ENCODE results near the gene AFF2. TPM values are rescaled to one million over a fixed set of nuclear protein-coding genes. Genes with fewer than 3 reads are reported as not detected.

Gene AFF2
- total RNA-seq, 6 donors from 2014 or later: 6.1 to 17.4 (median 9.7) TPM

GRCh38 chrX:148535639-148536038 lies 35.2 kb downstream of the AFF2 start:
- DNase-seq (no peak), ATAC-seq (ENCODE audit: low FRiP score in 2 of 2) (no peak)
- Histone ChIP-seq H3K9me3 (no peaks in the 10 kb centered on the region), H3K4me1 (no peaks in the 10 kb centered on the region), H3K27ac (no peak overlapping the region), H3K36me3 (no peaks in the 10 kb centered on the region), H3K4me3 (no peak overlapping the region), H3K27me3 (no peaks in the 10 kb centered on the region)
- TF ChIP-seq EP300 (IDR thresholded peaks at IDR 0.05) (no peak), POLR2A (IDR thresholded peaks at IDR 0.05) (no peak), CTCF (IDR thresholded peaks at IDR 0.05) (no peak), POLR2AphosphoS5 (IDR thresholded peaks at IDR 0.05) (no peak)
- 82 to 91% methylated on average over 4 of the region's 4 CpGs for WGBS, 2 donors

GRCh38 chrX:148536961-148537360 lies 36.5 kb downstream of the AFF2 start:
- Histone ChIP-seq H3K27ac (no peak overlapping the region), H3K27me3 (no peaks in the 10 kb centered on the region), H3K9me3 (no peaks in the 10 kb centered on the region), H3K36me3 (no peaks in the 10 kb centered on the region), H3K4me1 (no peaks in the 10 kb centered on the region), H3K4me3 (no peak overlapping the region)
- DNase-seq: no peak
- TF ChIP-seq EP300 (IDR thresholded peaks at IDR 0.05) (no peak), POLR2A (IDR thresholded peaks at IDR 0.05) (no peak), POLR2AphosphoS5 (IDR thresholded peaks at IDR 0.05) (no peak), CTCF (IDR thresholded peaks at IDR 0.05) (no peak)
- no peak for ATAC-seq (ENCODE audit: low FRiP score in 2 of 2)
- WGBS, 2 donors: 90 to 95% methylated on average over 1 of the region's 1 CpG

GRCh38 chrX:148537556-148538182 lies 37.3 kb downstream of the AFF2 start:
- H3K9me3 ChIP-seq: no peaks in the 10 kb centered on the region
- TF ChIP-seq CTCF (IDR thresholded peaks at IDR 0.05) (no peak), POLR2AphosphoS5 (IDR thresholded peaks at IDR 0.05) (no peak), POLR2A (IDR thresholded peaks at IDR 0.05) (no peak), EP300 (IDR thresholded peaks at IDR 0.05) (no peak)
- no peaks in the 10 kb centered on the region for H3K4me1 ChIP-seq
- ATAC-seq (ENCODE audit: low FRiP score in 2 of 2): no peak
- WGBS, 2 donors: 73 to 88% methylated on average over 14 to 15 of the region's 15 CpGs
- H3K27me3 ChIP-seq: no peaks in the 10 kb centered on the region
- H3K4me3 ChIP-seq: no peak overlapping the region
- DNase-seq: no peak
- H3K36me3 ChIP-seq: no peaks in the 10 kb centered on the region
- H3K27ac ChIP-seq: no peak overlapping the region

- H3K9me3 ChIP-seq: no peaks in the 10 kb centered on the region
- no peak for ATAC-seq (ENCODE audit: low FRiP score in 2 of 2)
These were observed 38.2 kb downstream of the AFF2 start for GRCh38 chrX:148538582-148538981.

More at GRCh38 chrX:148538582-148538981, 38.2 kb downstream of the AFF2 start:
- H3K4me1 ChIP-seq: no peaks in the 10 kb centered on the region
- no peak overlapping the region for H3K27ac ChIP-seq
- no peaks in the 10 kb centered on the region for H3K36me3 ChIP-seq
- no peak overlapping the region for H3K4me3 ChIP-seq
- no peaks in the 10 kb centered on the region for H3K27me3 ChIP-seq
- no peak for TF ChIP-seq CTCF (IDR thresholded peaks at IDR 0.05)
- TF ChIP-seq POLR2AphosphoS5 (IDR thresholded peaks at IDR 0.05): no peak
- TF ChIP-seq POLR2A (IDR thresholded peaks at IDR 0.05): no peak
- TF ChIP-seq EP300 (IDR thresholded peaks at IDR 0.05): no peak
- 71 to 83% methylated on average over 2 of the region's 2 CpGs for WGBS, 2 donors
- no peak for DNase-seq

Measured in upper lobe of left lung (tissue), 6 donors.